Astrocyte (in vitro differentiated cells and primary cell): ENCODE results near the gene BCO1.

Source experiments
- CTCF ChIP-seq: IDR thresholded peaks from 2 replicates; pipeline ENCODE4 v1.5.1; 2011; ENCODE audit warnings: low read depth, mild to moderate bottlenecking, inconsistent platforms, low read length, moderate library complexity; ENCODE audit not compliant: insufficient read depth
- EZH2 ChIP-seq: IDR thresholded peaks from 2 replicates; pipeline ENCODE4 v1.6.1; 2012; ENCODE audit warnings: mild to moderate bottlenecking, low read length, inconsistent platforms; ENCODE audit not compliant: insufficient read depth

GRCh38 chr16:81277541-81278080, 39.1 kb downstream of the BCO1 start:
- TF ChIP-seq CTCF: no peak
- TF ChIP-seq EZH2: no peak
